Panc1 (cell line): ENCODE results near the gene PIK3CD.

ENCODE experiments used
- POLR2AphosphoS5 ChIP-seq: IDR thresholded peaks from 2 replicates; pipeline ENCODE4 v1.6.1; 2012; ENCODE audit warnings: mild to moderate bottlenecking, low read depth, low read length, moderate library complexity
- REST ChIP-seq, 2 experiments: IDR thresholded peaks; 2 replicates each; pipeline ENCODE4 v1.6.1; 2011 to 2012; ENCODE audit warnings: low read depth in 2 of 2, control low read depth in 1 of 2, low read length in 1 of 2, mild to moderate bottlenecking in 1 of 2, moderate library complexity in 1 of 2; ENCODE audit not compliant: insufficient read depth in 1 of 2
- SIN3A ChIP-seq: IDR thresholded peaks from 2 replicates; pipeline ENCODE4 v1.6.1; 2012; ENCODE audit warnings: low read depth, mild to moderate bottlenecking, low read length, moderate library complexity, borderline replicate concordance; ENCODE audit not compliant: insufficient read depth
- TCF7L2 ChIP-seq: IDR thresholded peaks from 2 replicates; pipeline ENCODE4 v1.6.1; 2011; ENCODE audit warnings: mild to moderate bottlenecking, low read depth, low read length, inconsistent platforms
- TF ChIP-seq, protein P1 (sequence below): fragments of 450-650 bp; IDR thresholded peaks from 2 replicates; pipeline ENCODE4 v1.5.1; 2017; ENCODE audit warnings: mild to moderate bottlenecking

GRCh38 chr1:9731051-9731537 lies 79.6 kb downstream of the PIK3CD start:
- TF ChIP-seq, protein P1, sequence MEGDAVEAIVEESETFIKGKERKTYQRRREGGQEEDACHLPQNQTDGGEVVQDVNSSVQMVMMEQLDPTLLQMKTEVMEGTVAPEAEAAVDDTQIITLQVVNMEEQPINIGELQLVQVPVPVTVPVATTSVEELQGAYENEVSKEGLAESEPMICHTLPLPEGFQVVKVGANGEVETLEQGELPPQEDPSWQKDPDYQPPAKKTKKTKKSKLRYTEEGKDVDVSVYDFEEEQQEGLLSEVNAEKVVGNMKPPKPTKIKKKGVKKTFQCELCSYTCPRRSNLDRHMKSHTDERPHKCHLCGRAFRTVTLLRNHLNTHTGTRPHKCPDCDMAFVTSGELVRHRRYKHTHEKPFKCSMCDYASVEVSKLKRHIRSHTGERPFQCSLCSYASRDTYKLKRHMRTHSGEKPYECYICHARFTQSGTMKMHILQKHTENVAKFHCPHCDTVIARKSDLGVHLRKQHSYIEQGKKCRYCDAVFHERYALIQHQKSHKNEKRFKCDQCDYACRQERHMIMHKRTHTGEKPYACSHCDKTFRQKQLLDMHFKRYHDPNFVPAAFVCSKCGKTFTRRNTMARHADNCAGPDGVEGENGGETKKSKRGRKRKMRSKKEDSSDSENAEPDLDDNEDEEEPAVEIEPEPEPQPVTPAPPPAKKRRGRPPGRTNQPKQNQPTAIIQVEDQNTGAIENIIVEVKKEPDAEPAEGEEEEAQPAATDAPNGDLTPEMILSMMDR: no peak
- TF ChIP-seq SIN3A (no peak), POLR2AphosphoS5 (no peak), REST (IDR thresholded peaks at IDR 0.05; ENCODE audit: insufficient read depth in 1 of 2, low read depth in 2 of 2, low read length in 1 of 2) (no peak), TCF7L2 (no peak)
